ENCODE measurements around the gene PDGFA.

DNA sequence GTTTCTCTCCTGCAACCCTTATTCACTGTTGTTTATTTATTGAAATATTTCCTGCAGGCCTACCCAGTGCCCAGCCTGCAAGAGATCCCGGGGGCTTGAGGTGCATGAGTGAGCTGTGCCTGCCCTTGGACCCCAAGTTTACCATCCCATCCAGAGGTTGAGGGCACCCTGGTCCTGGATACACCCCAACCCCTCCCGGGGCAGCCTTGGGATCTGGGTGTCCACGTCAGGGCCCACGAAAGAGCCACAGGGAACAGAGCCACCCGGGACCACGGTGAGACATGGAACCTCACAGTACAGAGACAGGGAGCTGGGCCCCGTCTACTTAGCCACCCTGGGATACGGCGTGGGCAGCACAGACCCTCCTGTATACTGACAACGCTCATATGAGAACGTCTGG, 28.8 kb upstream of the PDGFA start:
- TF ChIP-seq, protein P1, sequence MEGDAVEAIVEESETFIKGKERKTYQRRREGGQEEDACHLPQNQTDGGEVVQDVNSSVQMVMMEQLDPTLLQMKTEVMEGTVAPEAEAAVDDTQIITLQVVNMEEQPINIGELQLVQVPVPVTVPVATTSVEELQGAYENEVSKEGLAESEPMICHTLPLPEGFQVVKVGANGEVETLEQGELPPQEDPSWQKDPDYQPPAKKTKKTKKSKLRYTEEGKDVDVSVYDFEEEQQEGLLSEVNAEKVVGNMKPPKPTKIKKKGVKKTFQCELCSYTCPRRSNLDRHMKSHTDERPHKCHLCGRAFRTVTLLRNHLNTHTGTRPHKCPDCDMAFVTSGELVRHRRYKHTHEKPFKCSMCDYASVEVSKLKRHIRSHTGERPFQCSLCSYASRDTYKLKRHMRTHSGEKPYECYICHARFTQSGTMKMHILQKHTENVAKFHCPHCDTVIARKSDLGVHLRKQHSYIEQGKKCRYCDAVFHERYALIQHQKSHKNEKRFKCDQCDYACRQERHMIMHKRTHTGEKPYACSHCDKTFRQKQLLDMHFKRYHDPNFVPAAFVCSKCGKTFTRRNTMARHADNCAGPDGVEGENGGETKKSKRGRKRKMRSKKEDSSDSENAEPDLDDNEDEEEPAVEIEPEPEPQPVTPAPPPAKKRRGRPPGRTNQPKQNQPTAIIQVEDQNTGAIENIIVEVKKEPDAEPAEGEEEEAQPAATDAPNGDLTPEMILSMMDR (conservative IDR thresholded peaks at IDR 0.05), result no peak
- TF ChIP-seq EZH2 (IDR thresholded peaks at IDR 0.05; ENCODE audit: low read depth), result no peak
